ENCODE measurements around the gene IL24.

IL24 gene

GRCh38 chr1:206880314-206880713, 16.9 kb upstream of the IL24 start:
- DNase-seq (ENCODE audit: low read depth): no peak

GRCh38 chr1:206882555-206882954, 14.7 kb upstream of the IL24 start:
- DNase-seq (ENCODE audit: low read depth): no peak

GRCh38 chr1:206883160-206883559, 14.1 kb upstream of the IL24 start:
- DNase-seq (ENCODE audit: low read depth): no peak

GRCh38 chr1:206883876-206884275, 13.4 kb upstream of the IL24 start:
- DNase-seq (ENCODE audit: low read depth): no peak

GRCh38 chr1:206885341-206886060, 11.7 kb upstream of the IL24 start:
- DNase-seq (ENCODE audit: low read depth): no peak

GRCh38 chr1:206886831-206887230, 10.4 kb upstream of the IL24 start:
- no peak for DNase-seq (ENCODE audit: low read depth)

- no peak for DNase-seq (ENCODE audit: low read depth)
Measured at GRCh38 chr1:206887701-206888100, 9.5 kb upstream of the IL24 start.

- no peak for DNase-seq (ENCODE audit: low read depth)
Measured at GRCh38 chr1:206890125-206891060, 6.8 kb upstream of the IL24 start.

GRCh38 chr1:206891412-206891811, 5.8 kb upstream of the IL24 start:
- DNase-seq (ENCODE audit: low read depth): no peak

GRCh38 chr1:206892351-206892984, 4.8 kb upstream of the IL24 start:
- DNase-seq (ENCODE audit: low read depth): no peak

- DNase-seq (ENCODE audit: low read depth): no peak
Measured at GRCh38 chr1:206893380-206893779, 3.9 kb upstream of the IL24 start.

- no peak for DNase-seq (ENCODE audit: low read depth)
Measured at GRCh38 chr1:206895325-206895724, 1.9 kb upstream of the IL24 start.

GRCh38 chr1:206895837-206896242, 1.4 kb upstream of the IL24 start:
- no peak for DNase-seq (ENCODE audit: low read depth)

- DNase-seq (ENCODE audit: low read depth): no peak
Measured at GRCh38 chr1:206896261-206896660, 982 bp upstream of the IL24 start.

- no peak for DNase-seq (ENCODE audit: low read depth)
Measured at GRCh38 chr1:206898089-206898914, 1.1 kb downstream of the IL24 start.

GRCh38 chr1:206898915-206899431, 1.7 kb downstream of the IL24 start:
- DNase-seq (ENCODE audit: low read depth): no peak

- DNase-seq (ENCODE audit: low read depth): no peak
Measured at GRCh38 chr1:206899717-206900116, 2.5 kb downstream of the IL24 start.

GRCh38 chr1:206900149-206900548, 2.9 kb downstream of the IL24 start:
- DNase-seq (ENCODE audit: low read depth): no peak

- no peak for DNase-seq (ENCODE audit: low read depth)
Measured at GRCh38 chr1:206901944-206902343, 4.7 kb downstream of the IL24 start.

- no peak for DNase-seq (ENCODE audit: low read depth)
Measured at GRCh38 chr1:206902702-206903101, 5.5 kb downstream of the IL24 start.

- DNase-seq (ENCODE audit: low read depth): no peak
Measured at GRCh38 chr1:206903687-206904086, 6.4 kb downstream of the IL24 start.

All from T-helper 22 cell (primary cell).